ENCODE data around the gene NEURL1.
"Not testable (repeated sequence)": the region's sequence is repeated elsewhere in the genome, so short reads cannot be mapped to it uniquely, and the experiment has no call there.

Gene NEURL1

DNA sequence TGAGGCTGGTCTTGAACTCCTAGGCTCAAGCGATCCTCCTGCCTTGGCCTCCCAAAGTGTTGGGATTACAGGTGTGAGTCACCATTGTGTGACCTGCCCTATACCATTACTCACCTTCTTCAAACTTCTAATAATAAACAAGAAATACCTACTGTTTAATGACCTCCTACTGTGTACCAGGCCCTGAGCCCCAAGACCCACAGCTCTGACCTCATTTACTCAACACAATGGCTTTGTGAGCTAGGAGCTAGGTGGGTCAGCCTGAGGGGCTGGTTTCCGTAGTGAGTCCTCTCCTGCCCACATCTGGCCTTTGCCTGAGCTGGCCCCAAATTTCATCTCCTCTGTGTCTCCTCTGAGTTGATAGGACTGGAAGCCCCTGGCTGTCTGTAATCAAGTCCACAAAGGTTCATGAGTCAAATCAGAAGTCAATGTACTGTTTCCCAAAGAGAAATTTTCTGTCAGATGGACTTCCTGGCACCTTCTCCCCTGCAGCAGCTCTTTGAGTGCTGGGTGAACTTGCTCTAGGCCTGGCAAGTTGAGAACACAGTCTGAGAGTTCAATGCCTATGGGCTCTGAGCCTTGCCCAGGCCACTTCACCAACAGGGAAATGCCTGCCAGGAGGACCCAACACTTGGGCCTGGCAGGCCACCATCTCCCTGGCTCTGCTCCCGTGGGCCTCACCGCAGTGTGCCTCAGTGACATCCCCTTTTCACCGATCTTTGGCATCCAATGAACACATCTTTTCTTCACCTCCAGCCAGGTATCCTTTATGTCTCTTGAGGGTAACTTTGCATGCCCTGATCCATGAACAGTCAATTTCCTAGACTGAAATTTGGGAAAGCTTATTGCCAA is 24.0 kb downstream of the NEURL1 start:
- Histone ChIP-seq H2BK15ac (ENCODE audit: low read depth, poor library complexity, severe bottlenecking) (no peak overlapping the region), H3K27ac (ENCODE audit: low read length, poor library complexity, severe bottlenecking) (no peak overlapping the region), H2AK5ac (ENCODE audit: low read length, severe bottlenecking) (no peak overlapping the region), H3K14ac (ENCODE audit: low read length in 2 of 2) (no peak overlapping the region), H3K23ac (ENCODE audit: low read length in 2 of 2) (no peak overlapping the region), H4K91ac (ENCODE audit: low read length) (no peak overlapping the region), H3K4me3 (ENCODE audit: insufficient read depth in 1 of 2, low read depth in 1 of 2, low read length in 2 of 2) (no peak overlapping the region), H2BK12ac (ENCODE audit: low read length in 2 of 2) (no peak overlapping the region), H3K9me3 (ENCODE audit: control insufficient read depth, low read length) (no peaks in the 10 kb centered on the region), H3K4me1 (ENCODE audit: control insufficient read depth, insufficient read depth, low read depth, low read length) (no peaks in the 10 kb centered on the region), H3K18ac (ENCODE audit: low read depth in 1 of 2, low read length in 2 of 2) (no peak overlapping the region), H3K4ac (ENCODE audit: low read depth in 1 of 2, low read length in 2 of 2) (no peak overlapping the region), H3K27me3 (ENCODE audit: control insufficient read depth in 1 of 2, insufficient read depth in 1 of 2, low read length in 2 of 2) (peaks cover 20% of the 10 kb centered on the region in 2 experiments), H3K9ac (ENCODE audit: low read length) (no peak overlapping the region), H4K8ac (ENCODE audit: low read length) (no peak overlapping the region), H3K36me3 (ENCODE audit: control insufficient read depth in 1 of 2, insufficient read depth in 2 of 2, low read depth in 1 of 2, low read length in 2 of 2) (no peaks in the 10 kb centered on the region), H2AFZ (ENCODE audit: low read depth, low read length) (no peak overlapping the region), H2BK120ac (ENCODE audit: low read depth, low read length) (no peak overlapping the region), H3K79me1 (replicated peaks; ENCODE audit: low read length, poor library complexity, severe bottlenecking) (no peaks in the 10 kb centered on the region), H3K4me2 (ENCODE audit: low read length, poor library complexity, severe bottlenecking) (no peak overlapping the region), H2BK5ac (ENCODE audit: low read depth, low read length, poor library complexity, severe bottlenecking) (no peak overlapping the region)
- WGBS: over 99% methylated on average over 5 of the region's 5 CpGs
- DNase-seq: no peak

DNA sequence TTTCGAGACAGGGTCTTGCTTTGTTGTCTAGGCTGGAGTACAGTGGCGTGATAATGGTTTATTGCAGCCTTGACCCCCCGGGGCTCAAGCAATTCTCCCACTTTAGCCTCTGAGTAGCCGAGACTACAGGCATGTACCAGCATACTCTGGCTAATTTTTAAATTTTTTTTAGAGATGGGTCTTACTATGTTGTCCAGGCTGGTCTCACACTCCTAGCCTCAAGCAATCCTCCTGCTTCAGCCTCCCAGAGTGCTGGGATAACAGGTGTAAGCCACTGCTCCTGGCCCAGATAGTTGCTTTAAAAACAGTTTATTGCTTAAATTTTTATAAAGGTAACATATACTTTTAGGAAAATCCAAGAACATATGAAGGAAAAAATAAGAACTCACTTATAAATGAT is 26.3 kb downstream of the NEURL1 start:
- Histone ChIP-seq H3K36me3 (ENCODE audit: control insufficient read depth in 1 of 2, insufficient read depth in 2 of 2, low read depth in 1 of 2, low read length in 2 of 2) (no peaks in the 10 kb centered on the region), H3K9ac (ENCODE audit: low read length) (no peak overlapping the region), H2BK15ac (ENCODE audit: low read depth, poor library complexity, severe bottlenecking) (no peak overlapping the region), H3K4ac (ENCODE audit: low read depth in 1 of 2, low read length in 2 of 2) (no peak overlapping the region), H2BK5ac (ENCODE audit: low read depth, low read length, poor library complexity, severe bottlenecking) (no peak overlapping the region), H2BK12ac (ENCODE audit: low read length in 2 of 2) (no peak overlapping the region), H4K91ac (ENCODE audit: low read length) (no peak overlapping the region), H3K4me2 (ENCODE audit: low read length, poor library complexity, severe bottlenecking) (no peak overlapping the region), H4K8ac (ENCODE audit: low read length) (no peak overlapping the region), H3K27ac (ENCODE audit: low read length, poor library complexity, severe bottlenecking) (no peak overlapping the region), H3K23ac (ENCODE audit: low read length in 2 of 2) (no peak overlapping the region), H3K14ac (ENCODE audit: low read length in 2 of 2) (no peak overlapping the region), H2BK120ac (ENCODE audit: low read depth, low read length) (no peak overlapping the region), H3K4me1 (ENCODE audit: control insufficient read depth, insufficient read depth, low read depth, low read length) (no peaks in the 10 kb centered on the region), H3K18ac (ENCODE audit: low read depth in 1 of 2, low read length in 2 of 2) (no peak overlapping the region), H2AK5ac (ENCODE audit: low read length, severe bottlenecking) (no peak overlapping the region), H3K27me3 (ENCODE audit: control insufficient read depth in 1 of 2, insufficient read depth in 1 of 2, low read length in 2 of 2) (peaks cover 9 to 28% of the 10 kb centered on the region in 2 experiments), H3K79me1 (replicated peaks; ENCODE audit: low read length, poor library complexity, severe bottlenecking) (no peaks in the 10 kb centered on the region), H3K9me3 (ENCODE audit: control insufficient read depth, low read length) (no peaks in the 10 kb centered on the region), H3K4me3 (ENCODE audit: insufficient read depth in 1 of 2, low read depth in 1 of 2, low read length in 2 of 2) (no peak overlapping the region), H2AFZ (ENCODE audit: low read depth, low read length) (no peak overlapping the region)
- no peak for DNase-seq
- WGBS: 69% methylated on average over 3 of the region's 4 CpGs

DNA sequence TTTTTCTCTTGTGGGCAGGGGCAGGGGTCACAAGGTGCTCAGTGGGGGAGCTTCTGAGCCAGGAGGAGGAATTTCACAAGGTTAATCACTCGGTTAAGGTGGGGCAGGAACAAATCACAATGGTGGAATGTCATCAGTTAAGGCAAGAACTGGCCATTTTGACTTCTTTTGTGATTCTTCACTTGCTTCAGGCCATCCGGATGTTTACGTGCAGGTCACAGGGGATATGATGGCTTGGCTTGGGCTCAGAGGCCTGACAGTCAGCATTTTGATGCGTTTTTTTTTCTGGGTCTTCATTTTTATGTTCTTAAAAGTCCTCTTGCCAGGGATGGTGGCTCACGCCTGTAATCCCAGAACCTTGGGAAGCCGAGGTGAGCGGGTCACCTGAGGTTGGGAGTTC is 28.5 kb downstream of the NEURL1 start:
- H2BK12ac ChIP-seq (ENCODE audit: low read length in 2 of 2); H3K79me1 ChIP-seq (replicated peaks; ENCODE audit: low read length, poor library complexity, severe bottlenecking); H3K23ac ChIP-seq (ENCODE audit: low read length in 2 of 2); H3K4ac ChIP-seq (ENCODE audit: low read depth in 1 of 2, low read length in 2 of 2); H3K9ac ChIP-seq (ENCODE audit: low read length); H3K18ac ChIP-seq (ENCODE audit: low read depth in 1 of 2, low read length in 2 of 2); H4K8ac ChIP-seq (ENCODE audit: low read length); H2AFZ ChIP-seq (ENCODE audit: low read depth, low read length); H2BK15ac ChIP-seq (ENCODE audit: low read depth, poor library complexity, severe bottlenecking); H3K4me3 ChIP-seq (ENCODE audit: insufficient read depth in 1 of 2, low read depth in 1 of 2, low read length in 2 of 2); H4K91ac ChIP-seq (ENCODE audit: low read length); DNase-seq; H2BK5ac ChIP-seq (ENCODE audit: low read depth, low read length, poor library complexity, severe bottlenecking); H3K27ac ChIP-seq (ENCODE audit: low read length, poor library complexity, severe bottlenecking); H2AK5ac ChIP-seq (ENCODE audit: low read length, severe bottlenecking); H3K4me2 ChIP-seq (ENCODE audit: low read length, poor library complexity, severe bottlenecking); H3K9me3 ChIP-seq (ENCODE audit: control insufficient read depth, low read length); H3K4me1 ChIP-seq (ENCODE audit: control insufficient read depth, insufficient read depth, low read depth, low read length); H2BK120ac ChIP-seq (ENCODE audit: low read depth, low read length); H3K36me3 ChIP-seq (ENCODE audit: control insufficient read depth in 1 of 2, insufficient read depth in 2 of 2, low read depth in 1 of 2, low read length in 2 of 2); H3K14ac ChIP-seq (ENCODE audit: low read length in 2 of 2): not testable (repeated sequence)
- 95% methylated on average over 7 of the region's 7 CpGs for WGBS
- H3K27me3 ChIP-seq (ENCODE audit: control insufficient read depth in 1 of 2, insufficient read depth in 1 of 2, low read length in 2 of 2): peaks cover 6 to 31% of the 10 kb centered on the region in 2 experiments

DNA sequence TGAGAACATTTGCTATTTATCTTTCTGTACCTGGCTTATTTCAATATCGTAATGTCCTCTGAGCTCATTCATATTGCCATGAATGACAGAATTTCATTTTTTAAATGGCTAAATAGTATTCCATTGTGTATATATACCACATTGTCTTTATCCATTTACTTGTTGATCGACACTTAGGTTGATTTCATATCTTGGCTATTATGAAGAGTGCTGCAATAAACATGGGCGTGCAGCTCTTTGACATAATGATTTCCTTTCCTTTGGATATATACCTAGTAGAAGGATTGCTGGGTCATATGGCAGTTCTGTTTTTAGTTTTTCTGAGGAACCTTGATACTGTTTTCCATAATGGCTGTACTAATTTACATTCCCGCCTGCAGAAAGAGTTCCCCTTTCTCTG is 30.2 kb downstream of the NEURL1 start:
- Histone ChIP-seq H3K4ac (ENCODE audit: low read depth in 1 of 2, low read length in 2 of 2) (no peak overlapping the region), H3K23ac (ENCODE audit: low read length in 2 of 2) (no peak overlapping the region), H3K18ac (ENCODE audit: low read depth in 1 of 2, low read length in 2 of 2) (no peak overlapping the region), H2BK12ac (ENCODE audit: low read length in 2 of 2) (no peak overlapping the region), H3K9ac (ENCODE audit: low read length) (no peak overlapping the region), H3K4me3 (ENCODE audit: insufficient read depth in 1 of 2, low read depth in 1 of 2, low read length in 2 of 2) (no peak overlapping the region), H2BK5ac (ENCODE audit: low read depth, low read length, poor library complexity, severe bottlenecking) (no peak overlapping the region), H3K9me3 (ENCODE audit: control insufficient read depth, low read length) (no peaks in the 10 kb centered on the region), H3K27me3 (ENCODE audit: control insufficient read depth in 1 of 2, insufficient read depth in 1 of 2, low read length in 2 of 2) (peaks cover 3 to 33% of the 10 kb centered on the region in 2 experiments), H3K4me2 (ENCODE audit: low read length, poor library complexity, severe bottlenecking) (no peak overlapping the region), H3K79me1 (replicated peaks; ENCODE audit: low read length, poor library complexity, severe bottlenecking) (no peaks in the 10 kb centered on the region), H3K4me1 (ENCODE audit: control insufficient read depth, insufficient read depth, low read depth, low read length) (no peaks in the 10 kb centered on the region), H2AK5ac (ENCODE audit: low read length, severe bottlenecking) (no peak overlapping the region), H3K27ac (ENCODE audit: low read length, poor library complexity, severe bottlenecking) (no peak overlapping the region), H4K8ac (ENCODE audit: low read length) (no peak overlapping the region), H3K14ac (ENCODE audit: low read length in 2 of 2) (no peak overlapping the region), H2AFZ (ENCODE audit: low read depth, low read length) (no peak overlapping the region), H3K36me3 (ENCODE audit: control insufficient read depth in 1 of 2, insufficient read depth in 2 of 2, low read depth in 1 of 2, low read length in 2 of 2) (no peaks in the 10 kb centered on the region), H2BK15ac (ENCODE audit: low read depth, poor library complexity, severe bottlenecking) (no peak overlapping the region), H2BK120ac (ENCODE audit: low read depth, low read length) (no peak overlapping the region), H4K91ac (ENCODE audit: low read length) (no peak overlapping the region)
- DNase-seq: no peak
- 79% methylated on average over 3 of the region's 4 CpGs for WGBS
